ENCODE measurements around the gene CSRP1.
A peak's percentile ranks its signal among the peaks of the same experiment; 100 is the strongest.
"Not testable (repeated sequence)": the region's sequence is repeated elsewhere in the genome, so short reads cannot be mapped to it uniquely, and the experiment has no call there.

The CSRP1 gene

DNA sequence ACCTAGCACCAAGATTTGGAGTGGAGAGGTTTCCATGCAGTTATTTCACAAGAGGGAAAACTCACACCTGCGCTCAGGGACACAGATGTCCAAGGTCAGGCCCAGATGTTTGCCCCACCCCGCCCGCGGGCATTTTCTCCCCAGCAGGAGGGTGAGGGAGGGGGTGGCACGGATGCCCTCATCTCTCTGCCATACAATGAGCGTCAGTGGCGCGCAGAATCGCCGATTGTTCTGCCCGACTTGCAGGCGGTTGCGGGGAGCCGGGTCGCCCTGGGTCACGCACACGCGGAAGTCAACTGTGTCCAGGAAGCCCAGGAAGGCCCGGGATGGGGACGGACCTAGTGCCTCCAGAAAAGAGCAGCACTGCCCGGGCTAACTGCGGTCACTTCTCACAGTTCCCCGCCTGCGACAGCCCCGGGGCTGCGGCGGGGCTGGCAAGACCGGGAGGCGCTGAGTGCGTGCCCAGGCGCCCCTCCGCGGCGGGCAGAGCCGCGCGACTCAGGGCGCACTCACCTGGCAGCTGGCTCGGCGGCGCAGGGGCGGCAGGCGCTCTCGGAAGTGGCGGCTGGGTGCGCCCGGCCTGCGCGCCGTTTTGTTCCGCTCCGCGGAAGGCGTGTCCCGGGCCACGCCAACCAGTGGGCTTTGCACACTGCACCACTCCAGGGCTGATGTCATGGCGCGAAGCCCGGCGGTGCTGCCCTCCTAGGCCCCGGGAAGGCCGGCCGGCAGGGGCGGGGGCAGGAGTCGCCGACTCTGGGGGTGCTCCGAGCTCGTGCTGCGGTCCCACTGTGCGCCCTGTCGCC is at the start of gene CSRP1:
Gene CSRP1, minus strand, starts transcription at position 567 of the 803 bp plus-strand sequence. CDS start 10,820 bp downstream, outside the sequence.
- peak; percentile 79 for DNase-seq

DNA sequence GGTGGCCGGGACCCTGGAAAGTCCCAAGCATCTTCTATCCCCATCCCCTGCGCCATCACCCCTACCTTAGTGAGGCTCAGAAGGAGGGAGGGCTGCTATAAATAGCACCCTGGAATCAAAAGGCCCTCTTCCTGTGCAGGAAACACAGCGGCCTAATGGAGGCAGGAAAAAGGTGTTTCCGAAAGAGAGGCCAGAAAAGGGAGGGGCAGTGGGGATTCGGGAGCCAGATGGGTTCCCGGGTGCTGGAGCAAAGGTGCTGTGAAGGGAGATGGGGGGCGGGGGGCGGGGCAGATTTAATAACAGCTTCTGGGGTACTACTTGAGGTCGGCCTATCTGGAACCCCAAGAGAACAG is 48.6 kb upstream of the CSRP1 start:
- no peak for DNase-seq

DNA sequence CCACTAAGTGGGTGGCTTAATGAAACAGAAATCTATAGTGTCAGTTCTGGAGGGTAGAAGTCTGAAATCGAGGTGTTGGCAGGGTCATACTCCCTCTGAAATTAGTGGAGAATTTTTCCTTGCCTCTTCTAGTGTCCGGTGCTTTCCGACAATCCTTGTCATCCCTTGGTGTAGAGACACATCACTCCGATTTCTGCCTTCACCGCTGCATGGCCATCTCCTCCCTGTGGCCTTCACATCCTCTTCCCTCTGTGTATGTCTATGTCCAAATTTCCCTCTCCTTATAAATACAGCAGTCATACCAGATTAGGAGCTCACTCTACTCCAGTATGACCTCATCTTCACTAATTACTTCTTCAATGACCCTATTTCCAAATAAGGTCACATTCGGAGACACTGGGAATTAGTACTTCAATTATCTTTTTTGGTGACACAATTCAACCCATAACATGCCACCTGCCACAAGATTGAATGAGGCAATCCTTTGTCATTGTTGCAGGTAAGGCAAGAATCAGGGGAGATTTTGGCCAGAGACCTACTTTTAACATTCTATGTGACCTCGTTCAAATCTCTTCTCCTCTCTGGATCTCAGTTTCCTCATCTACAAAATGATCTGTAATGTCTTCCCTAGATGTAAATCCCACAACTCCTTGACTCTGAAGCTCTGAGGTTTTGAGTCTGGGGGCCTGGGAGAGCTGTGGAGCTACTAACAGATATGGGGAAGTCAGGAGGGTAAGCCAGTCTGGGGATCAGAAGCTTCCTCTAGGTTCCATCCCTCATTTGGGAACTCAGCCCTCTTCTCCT is 48.1 kb upstream of the CSRP1 start:
- peak; percentile 54 for DNase-seq

DNA sequence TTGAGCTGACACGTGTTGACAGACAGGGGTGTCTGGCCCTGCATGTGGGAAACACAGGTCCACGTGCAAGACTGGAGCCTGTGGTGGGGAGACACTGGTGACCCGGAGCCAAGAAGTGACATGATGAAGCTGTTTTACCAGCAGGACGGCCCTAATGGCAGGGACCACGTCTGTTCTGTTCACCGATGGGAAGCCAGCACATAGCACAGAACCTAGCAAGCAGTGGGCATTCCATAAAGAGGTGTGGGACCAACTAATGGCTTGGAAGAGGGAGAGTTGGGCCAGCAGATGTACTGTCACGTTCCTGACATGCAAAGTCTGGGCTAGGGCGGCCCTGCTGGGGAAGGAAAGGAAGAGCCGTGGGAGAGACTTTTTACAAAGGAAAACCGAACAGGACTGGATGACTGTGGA is 47.3 kb upstream of the CSRP1 start:
- no peak for DNase-seq

DNA sequence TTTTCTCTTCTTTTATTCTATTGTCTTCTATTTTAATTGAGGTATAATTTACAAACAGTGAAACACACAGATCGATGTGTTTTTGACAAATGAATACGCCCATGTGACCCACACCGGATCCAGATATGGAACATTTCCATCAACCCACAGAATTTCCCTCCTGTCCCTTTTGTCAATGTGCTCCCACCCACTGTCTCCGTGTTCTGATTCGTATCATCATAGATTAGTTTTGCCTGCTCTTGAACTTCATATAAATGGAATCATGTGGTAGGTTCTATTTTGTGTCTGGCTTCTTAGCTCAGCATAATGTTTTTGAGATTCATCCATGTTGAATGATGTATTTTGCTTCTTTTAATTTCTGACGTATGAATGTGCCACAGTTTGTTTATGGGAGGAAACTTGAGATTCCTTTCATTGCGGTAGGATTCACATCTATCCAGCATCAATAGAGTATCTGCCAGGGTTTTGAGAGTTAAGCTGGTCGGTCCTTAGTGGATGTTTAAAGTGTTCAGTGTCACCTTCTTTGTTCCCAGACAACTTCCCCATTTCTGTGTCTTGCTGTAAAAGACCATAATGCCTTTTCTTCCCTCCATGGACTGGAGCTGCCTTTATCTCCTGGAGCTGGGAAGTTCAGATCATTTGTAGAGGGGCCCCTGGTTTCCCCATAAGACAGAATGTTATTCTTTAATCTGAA is 46.7 kb upstream of the CSRP1 start:
- no peak for DNase-seq

DNA sequence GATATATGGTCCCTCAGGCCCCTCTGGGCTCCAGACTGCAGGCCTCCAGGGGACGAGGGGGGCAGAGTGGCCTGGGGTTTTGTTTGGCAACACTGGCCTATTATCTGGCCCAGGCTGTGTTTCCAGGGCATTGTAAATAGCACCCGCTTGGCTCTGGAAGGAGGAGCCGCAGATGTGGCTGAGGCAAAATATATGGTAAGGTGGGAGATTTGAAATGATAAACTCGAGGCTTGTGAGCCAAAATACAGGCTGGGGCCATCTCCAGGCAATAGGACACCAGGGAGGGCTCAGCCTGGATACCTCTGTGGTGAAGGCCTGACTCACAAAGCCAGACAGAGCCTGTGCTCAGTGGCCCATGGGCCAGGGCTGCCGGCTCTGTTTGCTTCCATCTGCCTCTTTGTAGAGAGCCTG is 46.0 kb upstream of the CSRP1 start:
- DNase-seq = no peak

DNA sequence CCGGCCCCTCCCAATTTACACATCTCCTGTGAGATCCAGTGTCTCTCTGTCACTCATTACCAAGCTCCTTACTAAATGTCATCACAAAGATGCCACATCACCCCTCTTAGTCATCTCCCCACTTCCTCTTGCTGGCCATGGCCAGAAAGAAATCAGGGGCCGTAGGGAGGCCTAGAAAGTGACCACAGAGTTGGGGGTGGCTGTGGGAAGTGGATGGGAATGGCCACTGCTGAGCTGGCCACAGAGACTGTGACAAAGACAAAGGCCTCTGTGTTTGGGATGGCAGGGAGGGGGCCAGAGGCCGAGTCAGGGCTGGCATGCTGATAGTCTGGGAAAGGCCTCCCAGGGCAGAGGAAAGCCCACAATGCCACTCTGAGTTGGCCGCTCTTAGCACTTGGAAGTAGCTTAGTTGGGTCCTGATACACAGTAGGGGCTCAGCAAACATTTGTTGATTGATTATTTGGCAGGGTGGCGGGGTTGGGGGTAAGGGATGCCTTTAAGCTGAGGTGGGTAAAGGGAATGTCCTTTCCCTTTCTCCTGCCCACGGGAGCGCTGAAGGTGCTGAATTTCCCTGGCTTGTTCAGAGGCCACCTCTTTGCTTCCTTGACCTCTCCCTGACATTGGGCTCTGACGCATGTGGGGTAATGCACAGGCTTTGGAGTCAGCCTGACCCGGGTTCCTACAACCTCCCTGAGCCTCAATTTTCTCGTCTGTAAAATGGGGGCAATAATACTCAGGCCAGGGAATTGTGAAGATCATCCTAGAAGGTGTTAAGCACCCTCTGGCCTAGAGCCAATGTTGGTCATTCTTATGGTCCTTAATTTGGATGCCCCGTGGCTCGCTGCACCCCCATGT is 45.2 kb upstream of the CSRP1 start:
- DNase-seq = no peak

DNA sequence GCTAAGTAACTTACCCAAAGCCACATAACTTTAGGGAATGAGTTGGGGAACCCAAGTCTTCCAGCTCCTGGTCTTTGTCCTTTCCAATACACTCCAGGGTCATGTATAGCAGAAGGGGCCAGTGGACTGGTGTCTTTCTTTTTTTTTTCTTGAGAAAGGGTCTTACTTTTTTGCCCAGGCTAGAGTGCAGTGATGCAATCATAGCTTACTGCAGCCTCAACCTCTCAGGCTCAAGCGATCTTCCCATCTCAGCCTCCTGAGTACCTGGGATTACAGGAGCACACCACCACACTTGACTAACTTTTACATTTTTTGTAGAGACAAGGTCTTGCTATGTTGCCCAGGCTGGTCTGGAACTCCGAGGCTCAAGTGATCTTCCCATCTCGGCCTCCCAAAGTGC is 44.2 kb upstream of the CSRP1 start:
- no peak for DNase-seq

DNA sequence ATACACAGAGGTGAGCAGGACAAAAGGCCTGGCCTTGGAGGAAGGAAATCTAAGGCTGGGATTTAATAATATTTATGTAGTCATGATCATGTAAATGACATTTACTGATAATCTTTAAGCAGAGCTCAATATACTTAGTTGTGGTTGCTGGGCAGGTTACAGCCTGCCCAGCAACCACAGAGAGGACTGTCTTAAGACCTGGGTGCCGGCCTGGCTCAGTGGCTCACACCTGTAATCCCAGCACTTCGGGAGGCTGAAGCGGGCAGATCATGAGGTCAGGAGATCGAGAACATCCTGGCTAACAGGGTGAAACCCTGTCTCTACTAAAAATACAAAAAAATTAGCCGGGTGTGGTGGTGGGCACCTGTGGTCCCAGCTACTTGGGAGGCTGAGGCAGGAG is 42.6 kb upstream of the CSRP1 start:
- not testable (repeated sequence) for DNase-seq

DNA sequence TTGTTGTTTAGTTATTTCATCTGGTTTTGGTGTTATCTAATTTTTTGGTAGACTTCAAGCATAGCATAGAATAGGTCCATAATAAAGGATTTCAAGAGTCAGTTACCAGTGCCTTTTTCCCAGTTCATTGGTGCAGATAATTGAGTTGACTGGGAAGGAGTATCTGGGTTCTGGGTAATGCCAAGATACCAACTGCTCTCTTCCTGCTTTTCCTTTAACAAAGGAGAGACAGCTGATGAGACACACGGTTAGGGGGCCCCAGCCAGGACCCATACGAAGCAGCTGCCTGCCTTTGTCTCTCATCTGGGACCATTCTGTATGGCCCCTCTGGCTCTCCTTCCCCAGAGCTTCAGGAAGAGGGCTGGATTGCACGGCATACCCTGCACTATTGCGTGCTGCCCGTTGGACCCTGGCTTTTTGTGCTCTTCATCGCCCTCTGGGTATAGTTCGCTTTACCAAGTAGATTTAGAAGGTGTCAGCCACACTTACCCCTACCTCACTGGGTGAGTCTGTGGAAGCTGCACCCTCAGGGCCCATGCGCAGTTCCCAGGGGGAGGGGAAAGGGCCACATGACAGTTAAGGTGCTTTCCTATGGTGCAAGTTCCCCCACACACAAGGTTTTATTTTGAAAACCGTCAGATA is 39.0 kb upstream of the CSRP1 start:
- DNase-seq = no peak

DNA sequence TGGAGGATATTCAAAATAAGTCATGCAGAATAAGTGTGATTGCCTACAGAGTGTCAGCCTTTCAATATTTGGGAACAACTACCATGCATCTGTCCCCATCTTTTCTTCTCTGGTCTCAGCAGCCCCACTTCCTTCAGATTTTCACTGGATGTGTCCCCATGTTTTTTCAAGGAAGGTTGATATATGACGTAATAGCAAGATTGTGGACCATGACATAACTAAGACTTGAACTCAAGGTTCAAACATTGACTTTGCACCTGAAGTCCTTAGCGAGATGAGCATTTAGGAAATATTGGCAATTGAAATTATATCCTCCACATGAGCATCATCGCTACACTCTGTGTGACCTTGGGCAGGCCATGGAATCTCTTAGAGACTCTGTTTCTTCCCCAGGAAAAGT is 37.8 kb upstream of the CSRP1 start:
- DNase-seq = no peak

DNA sequence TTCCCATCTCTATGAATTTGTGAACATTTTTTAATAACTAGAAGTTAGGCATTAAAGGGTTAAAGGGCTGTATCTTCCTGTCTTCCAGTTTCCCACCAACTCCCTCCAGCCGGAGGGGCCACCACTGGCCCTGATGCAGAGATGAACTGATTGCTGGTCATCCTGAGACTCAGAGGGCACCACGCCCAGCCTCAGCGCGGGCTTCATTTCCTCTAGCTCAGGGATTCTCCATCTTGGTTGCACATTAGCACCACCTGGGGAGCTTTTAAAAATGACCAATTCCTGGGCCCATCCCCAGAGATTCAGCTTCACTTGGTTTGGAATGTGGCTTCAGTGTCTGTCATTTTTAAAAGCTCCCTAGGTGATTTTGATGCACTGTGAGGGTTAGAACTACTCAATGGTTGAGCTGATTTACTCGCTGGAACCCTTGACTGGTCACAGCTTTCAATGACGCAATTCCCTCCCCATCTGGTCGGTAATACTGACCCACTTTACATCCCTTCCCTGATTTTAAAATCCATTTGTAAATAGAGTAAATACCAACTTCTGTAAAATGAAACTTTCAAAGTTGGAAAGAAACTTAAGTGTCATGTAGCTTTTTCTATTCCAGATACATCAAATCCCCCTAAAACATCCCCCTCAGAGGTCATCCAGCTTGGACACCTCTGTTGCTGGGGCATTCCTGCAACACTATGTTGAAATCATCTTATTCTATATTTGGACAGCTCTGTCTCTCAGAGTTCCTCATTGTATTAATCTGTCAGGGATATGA is 37.1 kb upstream of the CSRP1 start:
- no peak for DNase-seq

DNA sequence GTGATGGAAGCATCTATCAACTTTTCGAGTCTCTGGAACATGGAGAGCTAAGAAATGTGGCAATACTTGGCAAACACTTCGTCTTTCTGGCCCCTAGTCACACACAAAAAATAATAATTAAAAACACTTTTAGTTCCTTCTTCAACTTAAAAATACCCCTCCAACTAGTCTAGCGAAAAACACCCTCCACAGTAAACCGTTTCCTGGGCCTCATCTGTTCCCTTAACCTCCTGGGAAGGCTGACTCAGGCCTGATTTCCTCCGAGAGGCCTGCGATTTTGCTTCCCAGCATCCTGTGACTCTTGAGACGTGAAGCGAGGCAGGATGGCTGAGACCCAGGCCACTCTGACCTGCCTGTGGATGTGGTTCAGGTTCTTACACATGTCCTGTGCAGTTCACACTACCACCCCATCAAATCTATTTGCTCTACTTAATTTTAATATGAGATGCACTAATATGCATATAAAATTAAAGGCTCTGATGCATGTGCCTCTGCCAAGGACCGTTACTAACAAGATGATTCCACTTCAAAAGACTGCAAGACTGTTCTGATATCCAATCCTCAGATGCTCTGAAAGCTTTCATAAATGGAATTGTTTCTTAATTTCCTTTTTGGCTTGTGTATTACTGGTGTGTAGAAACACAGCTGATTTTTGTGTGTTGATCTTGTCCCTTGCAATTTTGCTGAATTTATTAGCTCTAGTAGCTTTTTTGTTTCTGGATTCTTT is 35.5 kb upstream of the CSRP1 start:
- no peak for DNase-seq

DNA sequence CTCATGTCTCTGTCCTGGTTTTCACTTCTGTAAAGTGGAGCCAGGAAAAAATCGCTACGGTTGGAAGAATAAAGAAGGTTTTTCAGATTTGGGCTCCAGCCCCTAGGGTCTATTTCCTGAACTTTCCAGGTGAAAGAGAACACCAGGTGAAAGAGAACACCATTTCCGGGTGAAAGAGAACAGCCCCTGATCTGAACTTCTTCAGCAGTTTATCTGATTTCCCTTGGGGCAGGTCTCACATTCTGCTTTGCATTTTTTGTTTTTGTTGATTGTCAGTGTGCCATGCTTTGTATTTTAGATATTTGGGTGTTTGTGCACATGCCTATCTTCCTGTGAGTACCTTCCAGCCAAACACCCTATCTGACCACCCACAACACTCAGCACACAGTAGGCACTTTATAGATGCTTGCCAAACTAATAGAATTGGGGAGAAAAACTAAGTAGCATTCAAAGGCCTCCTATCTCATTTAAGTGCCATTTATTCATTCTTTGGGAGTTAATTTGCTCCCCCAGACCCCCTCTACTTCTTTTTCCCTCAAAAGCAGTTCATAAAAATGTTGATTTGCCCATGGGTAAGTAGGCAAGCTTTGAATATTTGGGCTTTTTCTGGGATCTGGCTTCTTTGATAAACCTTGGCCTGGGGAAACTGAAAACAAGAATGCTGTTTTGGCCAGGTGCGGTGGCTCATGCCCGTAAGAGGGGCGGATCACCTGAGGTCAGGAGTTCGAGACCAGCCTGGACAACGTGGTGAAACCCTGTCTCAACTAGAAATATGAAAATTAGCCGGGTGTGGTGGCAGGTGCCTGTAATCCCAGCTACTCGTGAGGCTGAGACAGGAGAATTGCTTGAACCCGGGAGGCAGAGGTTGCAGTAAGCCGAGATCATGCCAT is 34.2 kb upstream of the CSRP1 start:
- no peak for DNase-seq

DNA sequence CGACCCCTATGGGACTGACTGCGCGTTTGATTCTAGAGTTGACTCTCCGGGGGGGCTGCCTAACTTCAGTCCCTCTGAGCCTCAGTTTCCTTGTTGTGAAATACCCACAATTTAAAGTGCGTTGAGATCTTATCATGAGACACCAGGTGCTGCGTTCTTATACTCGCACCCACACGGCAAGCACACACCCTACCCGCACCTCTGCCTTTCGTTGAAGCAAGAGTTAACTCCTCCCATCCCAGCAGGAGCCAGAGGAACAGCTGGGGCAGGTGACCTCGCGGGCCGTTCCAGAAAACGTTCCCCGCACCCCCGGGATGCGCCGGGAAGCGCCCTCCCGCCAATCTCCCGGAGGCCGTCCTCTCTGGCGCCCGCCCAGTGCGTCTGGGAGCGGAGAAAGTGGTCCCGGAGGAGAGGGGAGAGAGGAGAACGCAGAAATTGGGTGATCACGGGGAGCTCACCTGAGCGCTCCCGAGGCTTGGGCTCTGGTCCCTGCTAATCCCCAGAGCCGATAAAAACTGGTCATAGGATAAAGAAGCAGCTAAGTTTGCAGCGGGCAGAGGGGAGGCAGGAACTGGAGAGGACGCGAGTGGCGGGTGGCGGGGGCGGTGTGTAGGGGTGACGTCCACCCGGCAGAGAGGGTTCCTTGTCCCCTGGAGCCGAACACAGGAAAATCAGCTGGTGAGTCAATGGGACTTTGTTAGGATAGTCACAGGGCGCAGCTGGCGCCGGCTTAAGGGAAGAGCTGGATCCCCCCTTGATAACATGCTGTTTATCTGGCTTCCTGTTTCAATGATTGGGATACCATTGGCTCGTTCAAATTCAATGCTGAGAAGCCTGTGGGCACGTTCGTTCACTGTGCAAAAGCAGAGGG is 32.9 kb upstream of the CSRP1 start:
- DNase-seq = peak; percentile 73

DNA sequence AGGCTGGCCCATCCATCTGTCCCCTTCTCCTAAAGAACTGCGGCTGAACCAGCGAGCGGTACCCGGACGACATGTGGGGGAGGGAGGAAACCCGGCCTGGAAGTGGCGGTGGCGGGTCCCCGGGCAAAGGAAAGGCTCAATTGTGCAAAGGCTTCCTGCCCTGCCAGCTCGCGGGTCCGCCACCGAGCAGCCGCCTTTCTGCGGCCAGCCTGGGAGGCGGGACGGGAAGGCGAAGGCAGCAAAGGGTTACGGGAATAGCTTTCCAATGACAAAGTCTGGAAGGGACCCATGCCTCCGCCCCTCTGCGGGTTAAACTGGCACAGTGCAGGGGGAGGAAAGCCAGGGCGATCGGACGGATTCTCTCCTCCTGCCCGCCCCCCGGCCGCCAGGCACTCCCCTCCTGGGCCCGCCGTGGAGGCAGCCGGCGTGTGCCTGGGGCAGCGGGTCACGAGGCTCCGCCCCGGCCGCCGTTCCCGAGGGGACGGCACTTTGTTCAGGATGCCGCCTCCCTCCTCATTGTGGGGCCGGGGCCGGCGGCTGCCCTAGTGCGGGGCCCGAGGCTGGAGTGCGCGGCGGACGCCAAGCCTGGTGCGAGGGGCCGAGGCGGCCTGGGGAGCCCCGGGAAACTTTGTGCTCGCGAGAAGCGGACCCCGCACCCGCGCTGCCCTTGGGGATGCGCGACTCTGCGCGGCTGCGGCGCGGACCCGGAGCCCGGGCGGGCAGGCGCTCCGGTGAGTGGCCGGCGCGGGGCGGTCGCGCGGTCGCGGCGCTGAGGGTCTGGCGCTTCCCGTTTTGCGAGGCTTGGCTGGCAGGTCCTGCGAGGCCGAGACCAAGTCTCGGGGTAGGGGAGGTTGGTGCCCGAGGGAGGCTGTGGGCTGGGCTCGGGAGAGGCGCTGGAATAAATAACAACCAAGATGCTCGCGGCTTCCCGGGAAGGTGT is 32.0 kb upstream of the CSRP1 start, which contains the start of gene NAV1:
Gene NAV1, plus strand, starts transcription at position 516 of the 940 bp plus-strand sequence. CDS start 83,758 bp downstream, outside the sequence.
- DNase-seq = peak; percentile 38
